NB4 (cell line): ENCODE results near the gene OR8D2.

Experiments used
- DNase-seq: peaks from one replicate; pipeline ENCODE4 v3.0.0; 2010; ENCODE audit warnings: low read depth
- H3K4me3 ChIP-seq: one replicate; pipeline ENCODE4 v1.5.1; 2011; ENCODE audit warnings: mild to moderate bottlenecking, low read depth, low read length, moderate library complexity
- MYC ChIP-seq: IDR thresholded peaks from 2 replicates; pipeline ENCODE4 v1.6.1; 2011; ENCODE audit warnings: low read depth, low read length
- POLR2A ChIP-seq: IDR thresholded peaks from 2 replicates; pipeline ENCODE4 v1.6.1; 2011; ENCODE audit warnings: mild to moderate bottlenecking; ENCODE audit not compliant: insufficient read length; ENCODE audit errors: extremely low read depth
- TF ChIP-seq, protein P1 (sequence below): IDR thresholded peaks from one replicate; pipeline ENCODE4 v1.5.1; 2012; ENCODE audit warnings: low read depth, low read length
- TF ChIP-seq, protein P2 (sequence below): IDR thresholded peaks from 2 replicates; pipeline ENCODE4 v1.6.1; 2011; ENCODE audit warnings: low read depth, low read length

The OR8D2 gene

DNA sequence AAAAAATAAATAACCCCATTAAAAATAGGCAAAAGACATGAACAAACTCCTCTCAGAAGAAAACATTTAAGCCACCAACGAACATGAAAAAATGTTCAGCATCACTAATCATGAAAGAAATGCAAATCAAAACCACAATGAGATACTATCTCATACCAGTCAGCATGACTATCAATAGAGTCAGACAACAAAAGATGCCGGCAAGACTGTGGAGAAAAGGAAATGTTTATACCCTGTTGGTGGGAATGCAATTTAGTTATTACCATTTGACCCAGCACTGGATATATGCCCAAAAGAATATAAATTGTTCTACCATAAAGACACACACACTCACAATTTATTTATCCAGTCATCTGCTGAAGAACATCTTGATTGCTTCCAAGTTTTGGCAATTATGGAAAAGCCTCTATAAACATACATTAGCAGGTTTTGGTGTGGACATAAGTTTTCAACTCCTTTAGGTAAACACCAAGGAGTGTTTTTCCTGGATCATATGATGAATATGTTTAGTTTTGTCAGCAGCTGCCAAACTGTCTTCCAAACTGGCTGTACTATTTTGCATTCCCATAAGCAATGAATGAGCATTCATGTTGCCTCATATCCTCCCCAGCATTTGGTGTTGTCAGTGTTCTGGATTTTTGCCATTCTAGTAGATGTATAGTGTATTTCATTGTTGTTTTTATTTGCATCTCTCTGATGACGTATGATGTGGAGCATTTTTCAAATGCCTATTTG, 34.2 kb downstream of the OR8D2 start:
- no peak for DNase-seq
- TF ChIP-seq MYC = no peak
- TF ChIP-seq, protein P1, sequence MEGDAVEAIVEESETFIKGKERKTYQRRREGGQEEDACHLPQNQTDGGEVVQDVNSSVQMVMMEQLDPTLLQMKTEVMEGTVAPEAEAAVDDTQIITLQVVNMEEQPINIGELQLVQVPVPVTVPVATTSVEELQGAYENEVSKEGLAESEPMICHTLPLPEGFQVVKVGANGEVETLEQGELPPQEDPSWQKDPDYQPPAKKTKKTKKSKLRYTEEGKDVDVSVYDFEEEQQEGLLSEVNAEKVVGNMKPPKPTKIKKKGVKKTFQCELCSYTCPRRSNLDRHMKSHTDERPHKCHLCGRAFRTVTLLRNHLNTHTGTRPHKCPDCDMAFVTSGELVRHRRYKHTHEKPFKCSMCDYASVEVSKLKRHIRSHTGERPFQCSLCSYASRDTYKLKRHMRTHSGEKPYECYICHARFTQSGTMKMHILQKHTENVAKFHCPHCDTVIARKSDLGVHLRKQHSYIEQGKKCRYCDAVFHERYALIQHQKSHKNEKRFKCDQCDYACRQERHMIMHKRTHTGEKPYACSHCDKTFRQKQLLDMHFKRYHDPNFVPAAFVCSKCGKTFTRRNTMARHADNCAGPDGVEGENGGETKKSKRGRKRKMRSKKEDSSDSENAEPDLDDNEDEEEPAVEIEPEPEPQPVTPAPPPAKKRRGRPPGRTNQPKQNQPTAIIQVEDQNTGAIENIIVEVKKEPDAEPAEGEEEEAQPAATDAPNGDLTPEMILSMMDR = no peak
- TF ChIP-seq, protein P2, sequence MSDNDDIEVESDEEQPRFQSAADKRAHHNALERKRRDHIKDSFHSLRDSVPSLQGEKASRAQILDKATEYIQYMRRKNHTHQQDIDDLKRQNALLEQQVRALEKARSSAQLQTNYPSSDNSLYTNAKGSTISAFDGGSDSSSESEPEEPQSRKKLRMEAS = no peak
- TF ChIP-seq POLR2A = no peak
- H3K4me3 ChIP-seq = no peak overlapping the region

DNA sequence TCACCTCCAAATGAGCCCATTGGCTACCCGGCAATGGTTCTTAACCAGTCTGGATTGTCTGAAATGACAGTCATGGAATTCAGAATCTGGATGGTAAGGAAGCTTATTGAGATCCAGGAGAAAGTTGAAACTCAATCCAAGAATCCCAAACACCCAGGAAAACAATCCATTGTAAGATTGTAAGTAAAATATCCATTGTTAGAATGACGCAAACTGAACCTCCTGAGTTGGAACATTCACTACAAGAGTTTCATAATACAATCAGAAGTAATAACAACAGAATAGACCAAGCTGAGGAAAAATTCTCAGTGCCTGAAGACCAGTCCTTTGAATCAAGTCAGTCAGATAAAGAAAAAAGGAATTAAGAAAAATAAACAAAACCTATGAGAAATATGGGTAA, 41.7 kb downstream of the OR8D2 start:
- DNase-seq = no peak
- TF ChIP-seq POLR2A (no peak), MYC (no peak)
- TF ChIP-seq, protein P1 = no peak
- TF ChIP-seq, protein P2 = no peak
- no peak overlapping the region for H3K4me3 ChIP-seq

DNA sequence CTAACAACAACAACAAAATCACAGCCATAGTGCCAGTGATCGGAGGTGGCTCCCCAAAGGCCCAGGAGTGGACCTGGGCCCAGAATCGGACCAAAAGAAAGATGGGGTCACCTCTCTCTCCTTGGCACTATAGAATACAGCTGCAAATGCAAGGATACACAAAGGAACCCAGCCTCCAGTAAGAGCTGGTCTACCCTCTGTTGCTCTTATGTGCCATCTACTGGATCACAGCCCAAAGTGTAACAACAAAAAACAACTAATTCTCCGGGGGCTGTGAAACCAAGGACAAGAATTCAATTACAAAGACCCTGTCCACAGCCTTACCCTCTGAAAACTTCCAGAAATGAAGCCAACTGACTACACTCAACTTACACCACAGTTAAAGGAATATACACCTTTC, 42.2 kb downstream of the OR8D2 start:
- peak; percentile 24 for DNase-seq
- H3K4me3 ChIP-seq = no peak overlapping the region
- TF ChIP-seq POLR2A = no peak
- TF ChIP-seq, protein P1 = peak; percentile 22
- TF ChIP-seq, protein P2 = no peak
- TF ChIP-seq MYC = no peak

DNA sequence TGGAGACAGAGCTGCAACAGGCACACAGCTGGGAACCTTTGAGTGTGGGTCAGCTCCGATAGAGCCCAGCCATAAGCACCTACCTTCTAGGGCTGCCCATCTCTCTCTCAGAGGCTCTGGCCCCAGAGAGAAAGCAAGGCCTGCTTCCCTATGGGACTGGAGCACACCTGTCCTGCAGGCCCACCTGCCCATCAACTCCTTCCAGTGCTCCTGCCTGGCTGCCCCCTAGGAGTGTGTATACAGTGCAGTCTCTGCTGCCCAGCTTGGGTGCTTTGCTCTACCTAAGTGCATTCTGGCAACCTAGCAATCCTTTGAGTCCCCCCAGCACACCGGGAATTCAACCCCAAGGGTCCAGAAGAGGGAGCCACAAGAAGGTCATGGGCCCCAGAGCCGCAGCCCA, 42.8 kb downstream of the OR8D2 start:
- TF ChIP-seq, protein P2 = no peak
- TF ChIP-seq MYC (no peak), POLR2A (no peak)
- TF ChIP-seq, protein P1 = no peak
- no peak for DNase-seq

DNA sequence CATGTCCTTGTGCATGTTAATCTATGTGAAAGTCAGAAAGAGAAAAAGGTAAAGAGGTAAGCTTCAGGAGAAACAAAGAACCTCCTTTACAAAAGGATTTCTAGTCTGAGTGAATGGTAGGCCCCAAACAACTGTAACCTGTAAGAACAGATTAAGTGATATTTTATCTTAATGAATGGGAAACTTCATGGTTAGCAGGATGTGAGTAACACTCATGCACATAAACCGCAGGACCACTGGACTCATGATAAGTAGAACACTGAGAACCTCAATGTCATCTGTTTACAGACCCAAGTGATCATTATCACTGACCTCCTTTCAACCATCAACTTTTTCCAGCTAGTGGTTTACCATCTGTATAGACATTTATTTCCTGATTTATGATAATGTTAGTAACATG, 43.9 kb downstream of the OR8D2 start:
- no peak for TF ChIP-seq POLR2A
- no peak for TF ChIP-seq MYC
- TF ChIP-seq, protein P2 = no peak
- TF ChIP-seq, protein P1 = no peak
- H3K4me3 ChIP-seq = no peak overlapping the region
- peak; percentile 36 for DNase-seq

More for the DNA sequence above, 42.8 kb downstream of the OR8D2 start:
- H3K4me3 ChIP-seq = no peak overlapping the region
